IMR-90 (cell line): ENCODE measurements around the gene SLC66A2.

Experiments
- BHLHE40 ChIP-seq: fragments of 150-350 bp; IDR thresholded peaks from 2 replicates; pipeline ENCODE4 v1.6.1; 2016; ENCODE audit warnings: mild to moderate bottlenecking, low read depth, low read length
- CEBPB ChIP-seq: IDR thresholded peaks from 2 replicates; pipeline ENCODE4 v1.6.1; 2012; ENCODE audit warnings: low read depth, low read length, improper control_type of control experiment
- FOS ChIP-seq: fragments of 150-350 bp; IDR thresholded peaks from 2 replicates; pipeline ENCODE4 v1.6.1; 2016; ENCODE audit warnings: low read depth, low read length
- POLR2A ChIP-seq: IDR thresholded peaks from 2 replicates; pipeline ENCODE4 v1.6.1; 2012; ENCODE audit warnings: mild to moderate bottlenecking, low read depth, low read length
- RFX5 ChIP-seq: IDR thresholded peaks from 2 replicates; pipeline ENCODE4 v1.8.0; 2012; ENCODE audit warnings: low read depth, mild to moderate bottlenecking, low read length, moderate library complexity
- TF ChIP-seq, protein P1 (sequence below): conservative IDR thresholded peaks from 2 replicates; pipeline ENCODE4 v1.5.1; 2012; ENCODE audit warnings: mild to moderate bottlenecking, low read depth, low read length, improper control_type of control experiment
- TF ChIP-seq, protein P2 (sequence below): fragments of 150-350 bp; IDR thresholded peaks from 2 replicates; pipeline ENCODE4 v1.6.1; 2016; ENCODE audit warnings: low read depth, mild to moderate bottlenecking, low read length, moderate library complexity, borderline replicate concordance

DNA sequence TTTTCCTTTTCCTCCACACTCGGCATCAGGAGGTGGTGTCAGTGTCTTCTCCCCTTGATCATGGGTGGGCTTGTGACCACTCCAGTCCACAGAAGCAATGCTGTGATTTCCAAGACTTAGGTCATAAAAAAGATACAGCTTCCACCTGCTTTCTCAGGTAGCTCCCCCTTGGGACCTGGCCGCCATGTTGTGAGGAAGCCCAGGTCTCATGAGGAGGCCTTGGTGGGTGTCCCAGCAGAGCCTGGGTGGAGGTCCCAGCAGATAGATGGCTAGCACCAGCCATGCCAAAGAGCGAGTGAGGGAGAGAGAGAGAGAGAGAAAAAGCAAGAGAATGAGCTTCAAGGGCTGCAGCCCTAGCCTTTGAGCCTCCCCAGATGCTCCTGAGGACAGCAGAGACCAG, 16.0 kb downstream of the SLC66A2 start:
- TF ChIP-seq, protein P1, sequence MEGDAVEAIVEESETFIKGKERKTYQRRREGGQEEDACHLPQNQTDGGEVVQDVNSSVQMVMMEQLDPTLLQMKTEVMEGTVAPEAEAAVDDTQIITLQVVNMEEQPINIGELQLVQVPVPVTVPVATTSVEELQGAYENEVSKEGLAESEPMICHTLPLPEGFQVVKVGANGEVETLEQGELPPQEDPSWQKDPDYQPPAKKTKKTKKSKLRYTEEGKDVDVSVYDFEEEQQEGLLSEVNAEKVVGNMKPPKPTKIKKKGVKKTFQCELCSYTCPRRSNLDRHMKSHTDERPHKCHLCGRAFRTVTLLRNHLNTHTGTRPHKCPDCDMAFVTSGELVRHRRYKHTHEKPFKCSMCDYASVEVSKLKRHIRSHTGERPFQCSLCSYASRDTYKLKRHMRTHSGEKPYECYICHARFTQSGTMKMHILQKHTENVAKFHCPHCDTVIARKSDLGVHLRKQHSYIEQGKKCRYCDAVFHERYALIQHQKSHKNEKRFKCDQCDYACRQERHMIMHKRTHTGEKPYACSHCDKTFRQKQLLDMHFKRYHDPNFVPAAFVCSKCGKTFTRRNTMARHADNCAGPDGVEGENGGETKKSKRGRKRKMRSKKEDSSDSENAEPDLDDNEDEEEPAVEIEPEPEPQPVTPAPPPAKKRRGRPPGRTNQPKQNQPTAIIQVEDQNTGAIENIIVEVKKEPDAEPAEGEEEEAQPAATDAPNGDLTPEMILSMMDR = no peak
- TF ChIP-seq RFX5 (no peak), CEBPB (no peak), FOS (no peak), BHLHE40 (no peak), POLR2A (no peak)
- TF ChIP-seq, protein P2, sequence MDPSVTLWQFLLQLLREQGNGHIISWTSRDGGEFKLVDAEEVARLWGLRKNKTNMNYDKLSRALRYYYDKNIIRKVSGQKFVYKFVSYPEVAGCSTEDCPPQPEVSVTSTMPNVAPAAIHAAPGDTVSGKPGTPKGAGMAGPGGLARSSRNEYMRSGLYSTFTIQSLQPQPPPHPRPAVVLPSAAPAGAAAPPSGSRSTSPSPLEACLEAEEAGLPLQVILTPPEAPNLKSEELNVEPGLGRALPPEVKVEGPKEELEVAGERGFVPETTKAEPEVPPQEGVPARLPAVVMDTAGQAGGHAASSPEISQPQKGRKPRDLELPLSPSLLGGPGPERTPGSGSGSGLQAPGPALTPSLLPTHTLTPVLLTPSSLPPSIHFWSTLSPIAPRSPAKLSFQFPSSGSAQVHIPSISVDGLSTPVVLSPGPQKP = no peak
